Neural cell (in vitro differentiated cells): ENCODE results near the gene CACNA2D2. TPM values are rescaled to one million over a fixed set of nuclear protein-coding genes. Genes with fewer than 3 reads are reported as not detected.

Experiments used
- H2AFZ ChIP-seq: fragments of 200-600, 300-800 bp; sonication (generic), shearing (Covaris generic); 2 replicates; pipeline ENCODE4 v1.6.0; 2014; ENCODE audit warnings: low read depth, mild to moderate bottlenecking, antibody characterized with exemption, low read length, moderate library complexity
- H3F3A ChIP-seq: fragments of 200-600 bp; shearing (Covaris generic); 2 replicates; pipeline ENCODE4 v1.6.1; 2016; ENCODE audit warnings: mild to moderate bottlenecking, moderate library complexity, mixed read lengths, antibody characterized with exemption, low read length; ENCODE audit not compliant: insufficient read depth, poor library complexity, severe bottlenecking
- H3K27ac ChIP-seq: fragments of 200-600, 300-800 bp; sonication (generic), shearing (Covaris generic); 2 replicates; pipeline ENCODE4 v1.5.1; 2014; ENCODE audit warnings: mild to moderate bottlenecking, low read length, moderate library complexity
- H3K27me3 ChIP-seq: fragments of 300-800, 200-600 bp; sonication (generic), shearing (Covaris generic); 2 replicates; pipeline ENCODE4 v1.6.0; 2014; ENCODE audit warnings: mild to moderate bottlenecking, low read depth, low read length, moderate library complexity; ENCODE audit not compliant: insufficient read depth
- H3K36me3 ChIP-seq: fragments of 300-800, 200-600 bp; sonication (generic), shearing (Covaris generic); 2 replicates; pipeline ENCODE4 v1.5.1; 2014; ENCODE audit warnings: mild to moderate bottlenecking, antibody characterized with exemption, low read length, moderate library complexity; ENCODE audit not compliant: insufficient read depth
- H3K4me2 ChIP-seq: fragments of 300-800, 200-600 bp; sonication (generic), shearing (Covaris generic); 2 replicates; pipeline ENCODE4 v1.6.0; 2014; ENCODE audit warnings: mild to moderate bottlenecking, low read length
- H3K4me3 ChIP-seq: fragments of 300-800, 200-600 bp; sonication (generic), shearing (Covaris generic); 2 replicates; pipeline ENCODE4 v1.5.1; 2014; ENCODE audit warnings: mild to moderate bottlenecking, low read length, moderate library complexity
- H3K79me2 ChIP-seq: fragments of 200-600 bp; shearing (Covaris generic); replicated peaks from 2 replicates; pipeline ENCODE4 v1.6.0; 2014; ENCODE audit warnings: mild to moderate bottlenecking, low read length, moderate library complexity; ENCODE audit not compliant: insufficient read depth
- H3K9ac ChIP-seq: fragments of 300-800, 200-600 bp; sonication (generic), shearing (Covaris generic); 2 replicates; pipeline ENCODE4 v1.6.1; 2016; ENCODE audit warnings: mild to moderate bottlenecking, low read length, mixed read lengths
- H3K9me2 ChIP-seq: fragments of 200-600 bp; shearing (Covaris generic); 2 replicates; pipeline ENCODE4 v1.6.1; 2016; ENCODE audit warnings: mild to moderate bottlenecking, low read length, mixed read lengths; ENCODE audit not compliant: insufficient read depth
- H3K9me3 ChIP-seq: fragments of 200-600, 300-800 bp; sonication (generic), shearing (Covaris generic); 2 replicates; pipeline ENCODE4 v1.6.1; 2016; ENCODE audit warnings: mild to moderate bottlenecking, mixed run types, low read length, moderate library complexity, mixed read lengths
- H4K20me1 ChIP-seq: fragments of 200-600 bp; shearing (Covaris generic); 2 replicates; pipeline ENCODE4 v1.6.1; 2016; ENCODE audit warnings: mild to moderate bottlenecking, mixed run types; ENCODE audit not compliant: insufficient read depth
- EP300 ChIP-seq: fragments of 450-650 bp; conservative IDR thresholded peaks from 2 replicates; pipeline ENCODE4 v1.6.1; 2014; ENCODE audit warnings: antibody characterized with exemption, mild to moderate bottlenecking, moderate library complexity; ENCODE audit not compliant: poor library complexity, severe bottlenecking
- EZH2 ChIP-seq: fragments of 200-600, 300-800 bp; shearing (Covaris generic), sonication (generic); IDR thresholded peaks from 2 replicates; pipeline ENCODE4 v1.6.1; 2014; ENCODE audit warnings: antibody characterized with exemption, low read length, borderline replicate concordance, mild to moderate bottlenecking; ENCODE audit not compliant: insufficient read depth, poor library complexity, severe bottlenecking
- MXI1 ChIP-seq: fragments of 450-650 bp; conservative IDR thresholded peaks from 2 replicates; pipeline ENCODE4 v1.6.1; 2014; ENCODE audit warnings: antibody characterized with exemption, mild to moderate bottlenecking; ENCODE audit not compliant: poor library complexity, severe bottlenecking
- POLR2AphosphoS5 ChIP-seq: IDR thresholded peaks from 2 replicates; pipeline ENCODE4 v1.6.1; 2012
- RAD21 ChIP-seq: fragments of 450-650 bp; conservative IDR thresholded peaks from 2 replicates; pipeline ENCODE4 v1.6.1; 2014; ENCODE audit warnings: antibody characterized with exemption, mild to moderate bottlenecking, moderate library complexity
- SMC3 ChIP-seq: fragments of 450-650 bp; conservative IDR thresholded peaks from 2 replicates; pipeline ENCODE4 v1.6.1; 2014; ENCODE audit warnings: antibody characterized with exemption, mild to moderate bottlenecking, moderate library complexity; ENCODE audit not compliant: poor library complexity
- TAF1 ChIP-seq: IDR thresholded peaks from 2 replicates; pipeline ENCODE4 v1.6.1; 2012; ENCODE audit warnings: low read depth
- polyA plus RNA-seq: library from polyadenylated mRNA; depleted of rRNA; stranded (reverse); fragments of >200 nt; gene quantifications from 2 replicates; pipeline ENCODE4 v1.2.3, GENCODE V29; 2014
- TF ChIP-seq, protein P1 (sequence below): fragments of 450-650 bp; IDR thresholded peaks from 2 replicates; pipeline ENCODE4 v1.5.1; 2014; ENCODE audit warnings: antibody characterized with exemption, mild to moderate bottlenecking, moderate library complexity; ENCODE audit not compliant: poor library complexity, severe bottlenecking
- TF ChIP-seq, protein P2 (sequence below): IDR thresholded peaks from 2 replicates; pipeline ENCODE4 v1.6.1; 2012; ENCODE audit warnings: borderline replicate concordance

The CACNA2D2 gene
- polyA plus RNA-seq, 1 donor from 2014 or later = 7.8 TPM

DNA sequence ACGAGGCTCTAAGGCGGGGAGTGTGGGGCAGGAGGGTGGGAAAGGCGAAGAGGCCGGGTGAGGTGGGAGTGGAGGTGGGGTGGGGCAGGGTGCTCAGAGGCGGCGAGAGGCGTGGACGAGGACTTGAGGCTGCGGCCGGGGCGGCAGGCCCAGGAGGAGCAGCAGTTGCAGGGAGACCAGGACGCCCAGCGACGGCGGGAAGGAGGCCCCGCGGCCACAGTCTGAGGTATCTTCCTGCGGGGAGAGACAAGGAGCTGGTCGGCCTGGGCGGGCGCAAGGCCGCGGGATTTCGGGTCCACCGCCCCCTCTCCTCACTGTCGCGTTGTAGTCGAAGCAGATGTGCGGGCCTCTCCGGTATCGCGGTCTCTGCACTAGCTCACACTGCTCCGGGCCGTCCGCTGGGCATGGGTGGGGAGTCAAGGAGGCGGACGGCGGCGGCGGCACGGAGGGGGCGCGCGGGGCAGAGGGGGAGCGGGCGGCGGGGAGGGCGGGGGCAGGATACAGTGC is 138.8 kb downstream of the CACNA2D2 start:
- TF ChIP-seq, protein P1, sequence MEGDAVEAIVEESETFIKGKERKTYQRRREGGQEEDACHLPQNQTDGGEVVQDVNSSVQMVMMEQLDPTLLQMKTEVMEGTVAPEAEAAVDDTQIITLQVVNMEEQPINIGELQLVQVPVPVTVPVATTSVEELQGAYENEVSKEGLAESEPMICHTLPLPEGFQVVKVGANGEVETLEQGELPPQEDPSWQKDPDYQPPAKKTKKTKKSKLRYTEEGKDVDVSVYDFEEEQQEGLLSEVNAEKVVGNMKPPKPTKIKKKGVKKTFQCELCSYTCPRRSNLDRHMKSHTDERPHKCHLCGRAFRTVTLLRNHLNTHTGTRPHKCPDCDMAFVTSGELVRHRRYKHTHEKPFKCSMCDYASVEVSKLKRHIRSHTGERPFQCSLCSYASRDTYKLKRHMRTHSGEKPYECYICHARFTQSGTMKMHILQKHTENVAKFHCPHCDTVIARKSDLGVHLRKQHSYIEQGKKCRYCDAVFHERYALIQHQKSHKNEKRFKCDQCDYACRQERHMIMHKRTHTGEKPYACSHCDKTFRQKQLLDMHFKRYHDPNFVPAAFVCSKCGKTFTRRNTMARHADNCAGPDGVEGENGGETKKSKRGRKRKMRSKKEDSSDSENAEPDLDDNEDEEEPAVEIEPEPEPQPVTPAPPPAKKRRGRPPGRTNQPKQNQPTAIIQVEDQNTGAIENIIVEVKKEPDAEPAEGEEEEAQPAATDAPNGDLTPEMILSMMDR = no peak
- TF ChIP-seq EZH2 (no peak), POLR2AphosphoS5 (no peak), TAF1 (no peak), SMC3 (no peak), RAD21 (no peak), MXI1 (no peak), EP300 (no peak)
- TF ChIP-seq, protein P2, sequence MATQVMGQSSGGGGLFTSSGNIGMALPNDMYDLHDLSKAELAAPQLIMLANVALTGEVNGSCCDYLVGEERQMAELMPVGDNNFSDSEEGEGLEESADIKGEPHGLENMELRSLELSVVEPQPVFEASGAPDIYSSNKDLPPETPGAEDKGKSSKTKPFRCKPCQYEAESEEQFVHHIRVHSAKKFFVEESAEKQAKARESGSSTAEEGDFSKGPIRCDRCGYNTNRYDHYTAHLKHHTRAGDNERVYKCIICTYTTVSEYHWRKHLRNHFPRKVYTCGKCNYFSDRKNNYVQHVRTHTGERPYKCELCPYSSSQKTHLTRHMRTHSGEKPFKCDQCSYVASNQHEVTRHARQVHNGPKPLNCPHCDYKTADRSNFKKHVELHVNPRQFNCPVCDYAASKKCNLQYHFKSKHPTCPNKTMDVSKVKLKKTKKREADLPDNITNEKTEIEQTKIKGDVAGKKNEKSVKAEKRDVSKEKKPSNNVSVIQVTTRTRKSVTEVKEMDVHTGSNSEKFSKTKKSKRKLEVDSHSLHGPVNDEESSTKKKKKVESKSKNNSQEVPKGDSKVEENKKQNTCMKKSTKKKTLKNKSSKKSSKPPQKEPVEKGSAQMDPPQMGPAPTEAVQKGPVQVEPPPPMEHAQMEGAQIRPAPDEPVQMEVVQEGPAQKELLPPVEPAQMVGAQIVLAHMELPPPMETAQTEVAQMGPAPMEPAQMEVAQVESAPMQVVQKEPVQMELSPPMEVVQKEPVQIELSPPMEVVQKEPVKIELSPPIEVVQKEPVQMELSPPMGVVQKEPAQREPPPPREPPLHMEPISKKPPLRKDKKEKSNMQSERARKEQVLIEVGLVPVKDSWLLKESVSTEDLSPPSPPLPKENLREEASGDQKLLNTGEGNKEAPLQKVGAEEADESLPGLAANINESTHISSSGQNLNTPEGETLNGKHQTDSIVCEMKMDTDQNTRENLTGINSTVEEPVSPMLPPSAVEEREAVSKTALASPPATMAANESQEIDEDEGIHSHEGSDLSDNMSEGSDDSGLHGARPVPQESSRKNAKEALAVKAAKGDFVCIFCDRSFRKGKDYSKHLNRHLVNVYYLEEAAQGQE = no peak
- Histone ChIP-seq H2AFZ (no peak overlapping the region), H3K4me2 (no peak overlapping the region), H3K9ac (no peak overlapping the region), H3K4me3 (no peak overlapping the region), H3K9me3 (no peaks in the 10 kb centered on the region), H3F3A (no peaks in the 10 kb centered on the region), H3K27ac (no peak overlapping the region), H3K79me2 (no peaks in the 10 kb centered on the region), H4K20me1 (no peaks in the 10 kb centered on the region), H3K9me2 (no peaks in the 10 kb centered on the region), H3K27me3 (no peaks in the 10 kb centered on the region), H3K36me3 (peaks cover 7% of the 10 kb centered on the region)

DNA sequence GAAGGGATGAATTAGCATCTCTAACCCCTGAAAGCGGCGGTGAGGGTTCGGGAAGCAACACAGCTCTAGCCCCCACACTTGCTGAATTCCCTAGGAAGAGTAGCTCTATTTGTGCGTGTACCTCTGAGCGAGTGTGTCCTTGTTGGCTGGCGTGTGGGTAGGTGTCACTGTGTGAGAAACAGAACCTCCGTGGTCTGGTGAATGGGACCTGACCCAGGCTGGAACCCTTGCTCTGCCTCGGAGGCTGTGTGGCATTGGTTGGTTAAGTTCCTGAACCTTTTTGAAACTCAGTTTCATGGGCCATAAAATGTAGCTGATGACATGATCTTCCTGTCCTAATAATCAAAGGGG is 143.7 kb downstream of the CACNA2D2 start:
- H2AFZ ChIP-seq = peak overlapping the region; percentile 52
- H3K9me2 ChIP-seq = no peaks in the 10 kb centered on the region
- no peaks in the 10 kb centered on the region for H3K9me3 ChIP-seq
- peak overlapping the region; percentile 38 for H3K4me2 ChIP-seq
- no peaks in the 10 kb centered on the region for H3F3A ChIP-seq
- no peaks in the 10 kb centered on the region for H3K36me3 ChIP-seq
- H3K79me2 ChIP-seq = peaks cover 38% of the 10 kb centered on the region
- H3K9ac ChIP-seq = peak overlapping the region; percentile 54
- H3K27me3 ChIP-seq = no peaks in the 10 kb centered on the region
- peak overlapping the region; percentile 94 for H3K4me3 ChIP-seq
- TF ChIP-seq EP300 (no peak), TAF1 (no peak), SMC3 (no peak), MXI1 (no peak), RAD21 (no peak)
- TF ChIP-seq, protein P2 = no peak
- TF ChIP-seq, protein P1 = no peak
- H4K20me1 ChIP-seq = peaks cover 9% of the 10 kb centered on the region
- H3K27ac ChIP-seq = peak overlapping the region; percentile 32
